Inflammatory macrophage (primary cell): ENCODE data around the gene ZDHHC21.

Source experiments
- DNase-seq, 2 donors: peaks; one replicate each; pipeline ENCODE4 v3.0.0-alpha.2; 2020 to 2022

Gene ZDHHC21

DNA sequence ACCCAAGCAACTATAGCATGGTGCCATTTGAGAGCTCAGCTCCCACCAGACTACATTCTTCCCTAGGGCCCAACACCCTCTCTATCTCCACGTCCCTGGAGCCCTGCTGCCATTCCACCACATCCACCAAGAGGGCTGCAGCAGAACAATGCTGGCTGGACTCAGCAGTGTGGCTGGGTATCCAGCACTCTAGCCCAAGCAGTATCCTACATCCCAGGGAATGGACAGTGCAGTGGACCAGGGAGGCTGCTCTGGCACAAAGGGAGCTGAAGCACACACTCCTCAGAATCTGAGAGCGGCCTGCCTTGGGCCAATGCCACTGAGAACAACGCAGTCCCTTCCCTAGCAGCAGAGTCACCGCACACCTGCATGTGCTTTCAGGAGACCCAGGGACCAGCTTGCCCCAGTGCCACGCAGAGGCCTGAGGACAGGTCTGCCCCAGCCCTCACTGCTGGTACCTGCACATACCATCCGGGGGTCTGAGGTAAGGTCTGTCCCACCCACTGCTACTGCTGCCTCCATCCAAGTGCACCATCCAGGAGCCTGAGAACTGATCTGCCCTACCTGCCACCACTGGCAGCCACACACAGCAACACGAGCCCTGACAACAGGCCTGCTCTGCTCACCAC is 95.9 kb downstream of the ZDHHC21 start:
- no peak for DNase-seq

DNA sequence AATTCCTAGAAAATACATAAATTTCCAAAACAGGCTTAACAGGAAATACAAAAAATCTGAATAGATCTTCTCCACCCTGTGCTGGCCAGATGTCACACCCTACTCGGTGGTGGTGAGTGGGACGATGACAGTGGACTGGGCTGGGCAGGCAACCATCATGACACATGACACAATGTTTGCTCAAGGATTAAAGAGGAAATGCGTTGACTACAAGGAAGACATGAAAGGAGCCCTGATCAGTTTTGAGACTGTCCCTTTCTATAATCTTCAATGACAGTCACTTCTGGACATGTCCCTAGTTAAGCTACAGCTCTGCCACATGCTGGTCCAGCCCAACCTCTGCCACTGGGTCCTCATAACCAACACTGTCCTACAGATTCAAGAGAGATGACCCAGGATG is 99.8 kb downstream of the ZDHHC21 start:
- DNase-seq: no peak

DNA sequence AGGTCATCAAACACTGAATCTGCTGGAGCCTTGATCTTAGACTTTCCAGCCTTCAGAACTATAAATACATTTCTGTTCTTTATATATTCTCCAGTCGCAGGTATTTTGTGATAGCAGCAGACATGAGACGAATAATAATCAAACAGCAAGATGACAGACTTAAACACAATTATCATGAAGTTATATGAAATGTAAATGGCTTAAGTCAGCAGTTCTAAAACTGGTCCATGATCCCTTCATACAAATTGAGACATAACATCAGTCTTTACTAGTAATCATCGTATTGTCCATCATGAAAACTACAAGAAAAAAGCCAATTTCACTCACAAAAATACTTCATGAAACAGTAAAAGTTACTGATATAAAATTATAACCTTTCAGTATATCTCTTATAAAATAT is 101.8 kb downstream of the ZDHHC21 start:
- no peak for DNase-seq

- DNase-seq: no peak
These were observed 107.3 kb downstream of the ZDHHC21 start for GRCh38 chr9:14585730-14586473.

DNA sequence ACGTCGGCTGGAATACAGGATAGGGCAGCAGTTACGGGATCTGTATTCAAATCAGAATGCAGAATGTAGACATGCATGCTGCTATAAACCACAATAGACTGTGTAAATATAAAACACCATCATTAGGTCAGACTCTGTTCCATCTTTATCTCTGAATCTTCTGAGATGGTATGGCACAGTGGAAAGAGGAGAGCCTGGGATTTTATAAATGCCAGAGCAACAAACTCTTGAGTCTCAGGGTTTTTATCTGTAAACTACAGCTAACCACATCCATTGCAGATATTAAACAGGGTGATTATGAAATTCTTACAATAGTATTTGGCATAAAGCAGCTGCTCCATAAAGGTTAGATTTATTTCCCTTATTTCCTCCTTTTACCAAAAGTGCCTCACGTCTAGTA is 108.7 kb downstream of the ZDHHC21 start:
- DNase-seq: no peak

DNA sequence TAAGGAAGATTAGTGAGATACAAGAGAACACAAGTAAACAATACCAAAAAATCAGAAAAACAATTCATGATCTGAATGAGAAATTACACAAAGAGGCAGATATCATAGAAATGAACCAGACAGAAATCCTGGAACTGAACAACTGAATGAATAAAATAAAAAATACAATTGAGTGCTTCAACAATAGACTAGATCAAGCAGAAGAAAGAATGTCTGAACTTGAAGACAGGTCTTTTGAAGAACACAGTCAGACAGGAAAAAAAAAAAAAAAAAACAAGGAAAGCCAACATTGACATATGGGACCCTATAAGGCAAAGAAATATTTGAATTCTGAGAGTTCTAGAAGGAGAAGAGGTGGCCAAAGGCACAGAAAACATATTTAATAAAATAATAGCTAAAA is 115.2 kb downstream of the ZDHHC21 start:
- no peak for DNase-seq

- DNase-seq: no peak
These were observed 119.1 kb downstream of the ZDHHC21 start for GRCh38 chr9:14574173-14574572.

DNA sequence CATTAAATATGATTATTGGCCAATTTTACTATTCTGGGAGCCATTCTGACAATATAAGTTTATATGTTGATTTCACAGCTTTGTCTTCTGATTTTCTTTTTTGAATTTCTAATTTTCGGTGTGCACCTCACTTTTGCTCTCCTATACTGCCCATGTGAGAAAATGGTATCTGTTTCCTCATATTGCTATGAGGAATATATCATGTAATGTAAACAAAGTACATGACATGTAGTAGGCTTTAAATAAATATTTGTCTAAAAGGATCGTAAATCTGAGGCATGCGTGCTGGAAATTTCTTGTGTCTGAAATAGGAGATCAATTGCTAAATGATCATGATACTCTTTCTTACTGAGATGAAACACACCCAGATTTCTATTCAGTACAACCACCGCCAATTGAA is 119.9 kb downstream of the ZDHHC21 start:
- no peak for DNase-seq

GRCh38 chr9:14565352-14566016 is 127.7 kb downstream of the ZDHHC21 start:
- DNase-seq: no peak

- DNase-seq: no peak
These were observed 129.2 kb downstream of the ZDHHC21 start for GRCh38 chr9:14563902-14564624.

DNA sequence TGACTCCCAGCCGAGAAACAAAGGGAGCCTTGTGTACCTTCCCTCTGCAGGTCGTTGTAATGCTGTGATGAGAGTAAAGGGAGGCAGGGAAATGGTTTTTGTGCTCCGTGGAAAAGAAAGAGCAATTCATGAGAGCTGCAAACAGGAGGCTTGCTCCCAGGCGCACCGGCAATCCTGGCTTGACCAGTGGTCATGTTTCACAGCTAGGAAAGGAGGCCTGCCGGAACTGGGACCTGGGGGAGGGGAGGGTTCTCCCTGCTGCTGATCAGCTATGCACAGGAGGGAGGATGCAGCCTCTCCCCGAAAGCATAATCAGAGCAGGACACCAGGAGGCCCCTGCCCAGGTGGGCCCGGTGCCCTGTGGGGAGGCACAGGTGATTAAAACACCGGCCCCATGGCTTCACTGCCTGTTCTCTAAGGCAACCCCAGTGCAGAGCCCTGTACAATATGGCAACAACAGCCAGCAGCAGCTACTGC is 131.3 kb downstream of the ZDHHC21 start:
- no peak for DNase-seq
